T-helper 2 cell treated with Interferon-gamma antibody and Interleukin-4, amounts not matched to agents 5 μg/mL and 100 μg/mL, for 36 hours (primary cell): ENCODE data around the gene FARSB.
A peak's percentile ranks its signal among the peaks of the same experiment; 100 is the strongest.

Source experiments
- DNase-seq: peaks from one replicate; pipeline ENCODE4 v3.0.0; 2021; ENCODE audit warnings: low spot score
- H3K27ac Mint-ChIP-seq: one replicate; pipeline ENCODE4 v1.8.0; 2021; ENCODE audit warnings: mild to moderate bottlenecking, mixed read lengths
- H3K27me3 Mint-ChIP-seq: one replicate; pipeline ENCODE4 v1.8.0; 2021; ENCODE audit warnings: low read depth, mixed read lengths
- H3K36me3 Mint-ChIP-seq: one replicate; pipeline ENCODE4 v1.8.0; 2021; ENCODE audit warnings: low read depth, mixed read lengths
- H3K4me1 Mint-ChIP-seq: one replicate; pipeline ENCODE4 v1.8.0; 2021; ENCODE audit warnings: low read depth, mixed read lengths
- H3K4me3 Mint-ChIP-seq: one replicate; pipeline ENCODE4 v1.8.0; 2022; ENCODE audit warnings: mild to moderate bottlenecking, moderate library complexity, mixed read lengths
- H3K9me3 Mint-ChIP-seq: one replicate; pipeline ENCODE4 v1.8.0; 2021; ENCODE audit warnings: mixed read lengths

FARSB gene

DNA sequence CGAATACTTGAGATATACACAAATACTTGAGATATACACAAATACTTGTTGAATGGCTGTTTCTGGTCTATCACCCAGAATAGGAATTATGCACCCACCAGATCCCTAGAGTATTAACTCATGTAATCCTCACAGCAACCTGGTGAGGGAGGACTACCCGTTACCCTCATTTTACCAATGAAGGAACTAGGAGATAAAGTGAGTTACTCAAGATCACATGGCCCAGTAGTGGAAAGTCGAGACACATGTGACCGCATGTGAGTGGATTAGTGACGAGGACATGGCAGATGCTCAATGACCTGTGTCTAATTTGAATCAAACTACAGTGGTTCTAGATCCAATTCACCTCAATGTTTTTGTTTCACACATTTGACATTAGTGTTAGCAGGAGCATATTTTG is 18.0 kb upstream of the FARSB start:
- H3K27me3 Mint-ChIP-seq = peaks cover 71% of the 10 kb centered on the region

GRCh38 chr2:222673273-222673672 is 17.4 kb upstream of the FARSB start:
- H3K4me1 Mint-ChIP-seq = peaks cover 5% of the 10 kb centered on the region
- H3K4me3 Mint-ChIP-seq = no peak overlapping the region
- peaks cover 71% of the 10 kb centered on the region for H3K27me3 Mint-ChIP-seq
- H3K36me3 Mint-ChIP-seq = no peaks in the 10 kb centered on the region
- no peak overlapping the region for H3K27ac Mint-ChIP-seq
- H3K9me3 Mint-ChIP-seq = no peaks in the 10 kb centered on the region
- no peak for DNase-seq

More for the DNA sequence above, 18.0 kb upstream of the FARSB start:
- Mint-ChIP-seq H3K9me3 (no peaks in the 10 kb centered on the region), H3K4me1 (peaks cover 5% of the 10 kb centered on the region), H3K4me3 (no peak overlapping the region), H3K27ac (no peak overlapping the region), H3K36me3 (no peaks in the 10 kb centered on the region)
- DNase-seq = no peak

DNA sequence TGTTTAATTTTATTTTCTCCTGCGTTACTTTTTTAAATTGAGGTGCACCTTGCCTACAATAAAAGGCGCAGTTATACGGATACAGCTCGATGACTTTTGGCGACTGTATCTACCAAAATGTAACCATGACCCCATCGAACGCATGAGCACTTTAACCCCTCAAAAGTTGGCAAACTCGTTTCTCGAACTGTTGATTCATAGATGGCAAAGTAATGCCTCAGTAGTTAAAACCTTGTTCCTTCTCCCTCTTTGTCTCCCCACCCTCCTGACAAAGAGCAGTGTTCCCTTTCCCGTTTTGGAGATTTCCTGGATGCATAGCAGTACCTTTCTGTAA is 16.1 kb upstream of the FARSB start:
- DNase-seq = no peak
- Mint-ChIP-seq H3K9me3 (no peaks in the 10 kb centered on the region), H3K4me3 (peak overlapping the region; percentile 67), H3K27me3 (peaks cover 67% of the 10 kb centered on the region), H3K36me3 (no peaks in the 10 kb centered on the region), H3K27ac (no peak overlapping the region), H3K4me1 (peaks cover 5% of the 10 kb centered on the region)

DNA sequence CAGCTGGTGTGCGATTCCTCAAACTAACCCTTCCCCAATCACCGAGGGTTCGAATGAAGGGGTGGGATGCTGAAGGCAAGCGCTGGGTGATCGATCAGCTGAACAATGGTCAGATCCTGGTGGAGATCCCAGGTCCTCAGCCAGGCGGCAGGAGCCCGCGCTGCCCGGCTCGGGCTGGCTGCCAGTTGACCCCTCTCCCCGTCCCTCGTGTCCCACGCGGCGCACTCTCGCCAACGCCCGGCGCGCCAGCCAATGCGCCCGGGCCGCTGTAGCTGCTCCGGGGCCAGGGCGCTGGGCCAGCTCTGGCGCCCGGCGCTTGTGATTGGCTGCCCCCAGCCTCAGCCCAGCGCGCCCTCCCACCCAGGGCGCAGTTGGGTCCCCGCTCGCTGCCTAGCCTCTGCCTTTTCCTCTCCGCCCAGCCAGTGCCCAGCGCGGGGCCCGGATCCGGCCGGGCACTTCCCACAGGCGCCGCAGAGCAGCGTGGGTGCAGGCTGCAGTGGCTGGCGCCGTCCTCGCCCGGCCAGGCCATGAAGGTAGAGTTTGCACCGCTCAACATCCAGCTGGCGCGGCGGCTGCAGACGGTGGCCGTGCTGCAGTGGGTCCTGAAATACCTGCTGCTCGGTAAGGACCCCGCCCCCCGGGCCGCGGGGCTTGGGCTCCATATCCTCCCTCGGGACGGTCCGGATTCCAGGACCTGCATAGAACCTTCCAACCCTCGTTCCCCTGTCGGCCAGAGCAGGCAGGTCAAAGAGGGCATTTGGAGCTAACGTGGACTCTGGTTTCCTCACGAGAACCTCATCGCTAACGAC is 15.6 kb upstream of the FARSB start, which contains the start of gene MOGAT1:
Gene MOGAT1 (plus strand): TSS at position 400 of the 809 bp plus-strand sequence. CDS start 128 bp downstream, at position 528.
- peak within 1 kb of the TSS; percentile 67 for H3K4me3 Mint-ChIP-seq
- no peak for DNase-seq
- no peaks in the 10 kb centered on the region for H3K9me3 Mint-ChIP-seq
- no peak within 1 kb of the TSS for H3K27ac Mint-ChIP-seq
- H3K27me3 Mint-ChIP-seq = peaks cover 71% of the 10 kb centered on the region
- H3K4me1 Mint-ChIP-seq = peaks cover 5% of the 10 kb centered on the region
- H3K36me3 Mint-ChIP-seq = no peaks in the 10 kb centered on the region

- peaks cover 72% of the 10 kb centered on the region for H3K27me3 Mint-ChIP-seq
- no peak for DNase-seq
- H3K36me3 Mint-ChIP-seq = no peaks in the 10 kb centered on the region
- H3K27ac Mint-ChIP-seq = no peak overlapping the region
- H3K4me1 Mint-ChIP-seq = peaks cover 5% of the 10 kb centered on the region
- H3K4me3 Mint-ChIP-seq = no peak overlapping the region
- no peaks in the 10 kb centered on the region for H3K9me3 Mint-ChIP-seq
These were observed 14.5 kb upstream of the FARSB start for GRCh38 chr2:222670191-222671038.

DNA sequence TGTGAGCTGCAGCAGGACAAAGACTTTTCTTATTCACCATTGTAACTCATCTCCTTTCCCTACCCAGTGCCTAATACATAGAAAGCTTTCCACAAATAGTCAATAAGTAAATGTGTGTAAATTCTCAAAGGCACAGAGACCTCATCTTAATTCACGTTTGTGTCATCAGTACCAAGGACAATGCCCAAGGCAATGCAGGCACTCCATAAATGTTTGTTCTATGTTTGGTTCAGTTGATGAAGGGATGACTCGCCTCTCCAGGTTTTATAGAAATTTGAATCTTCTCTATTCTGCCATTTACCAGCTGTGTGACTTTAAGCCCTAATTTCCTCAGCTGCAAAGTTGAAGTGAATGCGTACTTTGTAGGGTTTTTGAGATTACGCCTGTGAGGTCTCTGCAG is 13.5 kb upstream of the FARSB start:
- Mint-ChIP-seq H3K4me3 (no peak overlapping the region), H3K27ac (no peak overlapping the region), H3K36me3 (no peaks in the 10 kb centered on the region), H3K4me1 (peaks cover 5% of the 10 kb centered on the region), H3K27me3 (peaks cover 66% of the 10 kb centered on the region), H3K9me3 (no peaks in the 10 kb centered on the region)
- DNase-seq = no peak

DNA sequence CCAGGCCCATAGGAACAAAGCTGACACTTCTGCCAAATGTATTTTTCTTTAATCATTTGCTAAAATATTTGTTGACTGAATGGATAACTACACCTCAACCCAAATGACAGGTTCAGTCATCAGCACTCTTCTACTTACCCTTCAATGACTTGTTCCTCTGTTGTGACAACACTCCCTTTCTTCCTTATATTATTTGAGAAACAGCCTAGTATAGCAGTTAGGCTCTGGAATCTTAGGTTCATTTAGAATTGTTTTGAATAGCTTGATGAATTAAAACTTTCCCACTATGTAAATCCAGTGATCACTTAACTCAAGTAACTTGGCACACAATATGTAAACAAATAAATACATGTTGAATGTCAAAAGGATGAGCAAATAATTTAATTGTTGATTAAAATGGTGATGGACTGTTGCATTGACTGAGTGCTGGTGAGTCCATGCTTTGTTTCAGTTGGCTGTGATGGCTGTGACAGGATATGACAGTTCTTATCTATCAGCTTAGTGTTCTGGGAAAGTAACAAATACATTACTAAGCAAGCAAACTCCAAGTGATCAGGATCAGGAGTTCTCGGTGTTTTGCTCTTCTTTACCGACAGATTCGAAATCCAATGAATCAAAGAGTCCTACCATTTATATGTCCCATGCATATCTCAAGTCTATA is 12.7 kb upstream of the FARSB start:
- Mint-ChIP-seq H3K4me1 (peaks cover 5% of the 10 kb centered on the region), H3K27me3 (peaks cover 62% of the 10 kb centered on the region), H3K4me3 (no peak overlapping the region), H3K27ac (no peak overlapping the region), H3K9me3 (no peaks in the 10 kb centered on the region), H3K36me3 (no peaks in the 10 kb centered on the region)
- no peak for DNase-seq

DNA sequence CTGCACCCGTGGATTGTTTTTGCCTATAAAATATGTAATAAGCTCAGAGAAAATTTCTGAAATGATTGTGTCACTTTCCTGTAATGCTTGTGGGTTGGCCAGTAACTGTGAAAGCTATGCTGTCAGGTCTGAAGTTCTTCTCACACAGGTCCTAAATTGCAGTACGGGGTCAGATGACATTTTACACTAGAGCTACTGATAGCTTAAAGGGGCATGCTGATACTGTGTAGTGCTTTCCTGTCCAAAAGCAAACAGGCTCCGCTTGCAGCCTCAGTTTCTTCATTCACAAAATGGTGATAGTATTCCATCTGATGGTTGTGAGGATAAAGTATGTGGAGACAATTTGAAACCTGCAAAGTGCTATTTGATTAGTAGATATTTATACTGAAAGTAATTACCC is 7.6 kb upstream of the FARSB start:
- Mint-ChIP-seq H3K4me1 (no peaks in the 10 kb centered on the region), H3K4me3 (no peak overlapping the region), H3K9me3 (no peaks in the 10 kb centered on the region), H3K36me3 (no peaks in the 10 kb centered on the region), H3K27ac (no peak overlapping the region), H3K27me3 (peaks cover 18% of the 10 kb centered on the region)
- DNase-seq = no peak

DNA sequence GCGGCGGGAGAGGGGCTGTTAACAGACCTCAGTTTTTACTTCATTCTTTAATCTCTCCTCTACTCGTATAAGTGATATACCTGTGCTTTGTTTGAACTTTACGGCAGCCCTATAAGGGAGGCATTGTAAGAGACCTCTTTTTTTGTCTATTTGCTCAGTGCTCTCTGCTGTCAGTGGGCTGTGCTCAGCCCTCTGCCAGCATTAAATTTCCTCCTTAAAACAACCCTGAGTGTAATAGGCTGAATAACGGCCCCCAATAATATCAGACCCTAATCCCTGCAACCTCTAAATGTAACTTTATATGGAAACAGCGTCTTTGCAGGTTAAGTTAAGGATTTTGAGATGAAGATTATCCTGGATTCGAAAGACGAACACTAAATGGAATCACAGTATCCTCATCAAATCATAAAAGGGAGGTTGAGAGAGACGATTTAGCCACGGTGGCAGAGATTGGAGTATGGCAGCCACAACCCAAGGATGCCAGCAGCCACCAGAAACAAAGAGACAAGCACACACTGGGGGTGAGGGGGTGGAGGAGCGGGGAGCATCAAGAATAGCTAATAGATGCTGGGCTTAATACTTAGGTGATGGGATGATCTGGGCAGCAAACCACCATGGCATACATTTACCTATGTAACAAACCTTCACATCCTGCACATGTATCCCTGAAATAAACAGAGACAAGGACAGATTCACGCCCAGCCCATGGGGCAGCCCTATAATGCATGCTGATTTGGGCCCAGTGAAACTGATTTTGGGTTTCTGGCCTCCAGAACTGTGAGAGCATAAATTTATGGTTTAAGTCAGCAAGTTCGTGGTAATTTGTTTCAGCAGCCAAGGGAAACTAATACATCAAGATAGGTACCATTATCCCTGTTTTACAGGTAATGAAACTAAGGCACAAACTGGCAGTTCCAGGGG is 894 bp upstream of the FARSB start:
- Mint-ChIP-seq H3K36me3 (peaks cover 14% of the 10 kb centered on the region), H3K9me3 (no peaks in the 10 kb centered on the region), H3K4me3 (peak overlapping the region; percentile 99), H3K27me3 (no peaks in the 10 kb centered on the region), H3K27ac (peak overlapping the region; percentile 96), H3K4me1 (peaks cover 30% of the 10 kb centered on the region)
- no peak for DNase-seq

DNA sequence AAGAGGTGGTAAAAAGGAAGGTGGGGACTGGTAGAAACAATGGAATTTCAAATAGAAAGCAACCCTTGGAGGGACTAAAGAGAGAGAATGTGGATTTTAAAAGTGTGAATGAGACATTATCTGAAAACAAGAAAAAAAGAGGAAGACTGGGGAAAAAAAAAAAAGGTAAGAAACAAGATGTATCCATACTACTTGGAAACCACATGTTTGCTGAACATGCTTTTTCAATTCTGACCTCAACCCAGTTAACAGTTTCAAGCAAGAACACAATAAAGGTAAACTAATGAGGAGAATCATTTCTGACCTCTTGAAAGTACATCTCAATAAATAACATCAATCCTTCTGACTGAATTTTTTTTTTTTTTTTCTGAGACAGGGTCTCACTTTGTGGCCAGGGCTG is 2.6 kb downstream of the FARSB start:
- DNase-seq = no peak
- Mint-ChIP-seq H3K9me3 (no peaks in the 10 kb centered on the region), H3K27me3 (no peaks in the 10 kb centered on the region), H3K27ac (peak overlapping the region; percentile 92), H3K4me1 (peaks cover 38% of the 10 kb centered on the region), H3K4me3 (peak overlapping the region; percentile 79), H3K36me3 (peaks cover 24% of the 10 kb centered on the region)

GRCh38 chr2:222652491-222653255 is 3.2 kb downstream of the FARSB start:
- Mint-ChIP-seq H3K4me1 (peaks cover 38% of the 10 kb centered on the region), H3K27ac (peak overlapping the region; percentile 92), H3K9me3 (no peaks in the 10 kb centered on the region), H3K4me3 (peak overlapping the region; percentile 79), H3K36me3 (peaks cover 26% of the 10 kb centered on the region), H3K27me3 (no peaks in the 10 kb centered on the region)
- DNase-seq = no peak

GRCh38 chr2:222651718-222652418 is 4.0 kb downstream of the FARSB start:
- Mint-ChIP-seq H3K27ac (no peak overlapping the region), H3K4me3 (no peak overlapping the region), H3K9me3 (no peaks in the 10 kb centered on the region), H3K36me3 (peaks cover 29% of the 10 kb centered on the region), H3K27me3 (no peaks in the 10 kb centered on the region), H3K4me1 (peaks cover 35% of the 10 kb centered on the region)
- no peak for DNase-seq
